Stimulated activated CD4-positive, alpha-beta T cell treated with anti-CD3 and anti-CD28 coated beads, Interleukin-12 subunit alpha, Interleukin-12 subunit beta, amount 100 ng/mL, for 48 hours (primary cell): ENCODE data around the gene STIMATE.

ENCODE experiments used
- DNase-seq, 3 donors: peaks; one replicate each; pipeline ENCODE4 v3.0.0-alpha.2; 2020; ENCODE audit warnings: low read depth in 2 of 3, low spot score in 1 of 3

Gene STIMATE

DNA sequence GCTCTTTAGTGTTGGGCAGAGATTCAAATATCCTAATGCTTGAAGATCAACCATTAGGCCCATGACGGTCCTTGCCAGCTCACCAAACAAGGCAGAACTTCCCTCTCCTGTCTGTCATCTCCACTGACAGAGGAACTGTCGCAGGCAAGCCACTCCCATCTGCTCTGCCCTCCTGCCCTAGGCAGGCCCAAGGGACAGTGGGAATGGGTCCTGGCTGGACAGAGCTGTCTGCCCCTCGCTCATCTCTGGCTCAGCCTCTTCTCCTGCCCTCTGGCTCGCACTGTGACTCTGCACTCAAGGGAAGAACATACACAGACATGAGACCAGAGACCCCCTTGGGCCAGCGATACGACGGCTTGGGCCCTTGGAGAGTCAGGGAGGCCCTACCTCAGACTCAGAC lies 54.9 kb downstream of the STIMATE start:
- DNase-seq, result no peak

DNA sequence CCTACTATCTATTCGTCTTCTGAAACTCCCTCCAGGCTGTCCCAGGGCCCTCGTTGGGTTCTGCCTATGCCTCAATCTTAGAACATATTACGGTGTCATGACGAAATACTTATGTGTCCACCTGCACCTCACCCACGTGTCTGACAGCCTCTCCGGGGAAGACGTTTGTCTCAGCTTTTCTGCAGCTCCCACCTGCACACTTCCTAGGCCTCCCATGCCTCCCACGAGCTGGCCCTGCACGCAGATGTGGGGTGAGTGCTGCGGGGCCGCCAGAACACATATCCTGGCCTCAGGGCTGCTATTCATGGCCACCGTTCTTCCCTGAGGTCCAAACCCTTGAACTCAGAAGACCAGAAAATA lies 55.4 kb downstream of the STIMATE start:
- DNase-seq, result no peak

DNA sequence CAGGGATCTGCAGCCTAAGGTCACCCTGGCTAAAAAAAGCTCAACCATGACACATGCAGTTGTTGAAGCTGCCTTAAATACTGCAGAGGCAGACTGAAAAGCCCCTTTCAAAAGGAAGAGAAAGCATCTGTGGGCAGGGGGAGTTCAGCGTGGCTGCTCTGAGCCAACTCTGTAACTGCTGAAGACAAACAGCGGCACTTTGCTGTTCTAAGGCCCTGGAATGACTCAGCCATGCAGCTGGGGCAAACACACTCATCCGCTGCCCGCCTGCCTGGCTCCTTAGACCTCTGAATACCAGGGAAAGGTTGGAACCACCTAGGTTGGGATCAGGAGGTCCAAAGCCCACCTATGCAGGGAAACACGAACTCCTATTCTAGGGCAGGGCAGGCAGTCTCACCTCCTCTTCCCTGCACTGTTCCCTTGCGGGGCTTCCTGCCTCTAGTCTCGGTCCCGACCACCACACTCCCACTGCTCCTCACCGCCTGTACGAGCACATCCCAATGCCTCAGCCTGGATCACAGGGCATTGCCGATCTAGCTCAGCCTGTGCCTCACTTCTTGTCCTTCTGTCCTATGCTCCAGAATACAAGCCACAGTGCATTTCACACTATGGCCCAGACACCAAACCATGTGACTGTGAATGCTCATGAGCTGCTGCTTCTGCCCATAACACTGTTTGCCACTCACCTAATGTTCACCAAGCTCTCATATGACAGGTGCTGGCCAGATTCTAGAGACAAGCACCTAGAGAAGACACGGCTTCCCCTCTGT lies 56.0 kb downstream of the STIMATE start:
- DNase-seq, result no peak

DNA sequence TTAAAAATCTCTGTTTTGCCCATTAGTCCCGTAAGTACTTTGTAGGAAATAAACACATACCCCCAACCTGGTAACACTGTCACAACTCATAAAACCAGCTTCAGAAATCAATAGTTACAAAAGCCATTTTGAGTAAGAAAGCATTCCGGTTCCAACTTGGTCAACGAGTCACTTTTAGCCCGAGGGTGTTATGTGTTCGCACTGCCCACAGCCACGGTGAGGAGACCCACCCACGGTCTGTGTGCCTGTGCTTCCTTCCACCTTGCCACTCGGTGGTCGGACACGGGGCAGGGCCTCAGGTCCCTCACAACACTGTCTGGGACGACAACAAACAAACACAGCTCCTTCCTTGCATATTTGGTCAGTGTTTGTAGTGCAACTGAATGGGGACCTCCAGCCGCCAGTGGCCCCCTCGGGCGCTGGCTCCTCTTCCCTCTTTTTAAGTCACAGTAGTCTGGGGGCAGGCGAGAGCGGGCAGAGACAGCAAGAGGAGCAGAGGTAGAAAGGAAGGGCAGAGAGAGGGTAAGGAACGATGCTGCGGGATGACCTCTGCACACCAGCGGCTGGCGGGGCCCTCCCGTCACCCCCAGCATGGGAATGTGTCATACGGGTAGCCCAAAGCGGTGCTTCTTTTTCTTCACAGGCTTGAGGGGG lies 57.3 kb downstream of the STIMATE start:
- DNase-seq, result no peak

DNA sequence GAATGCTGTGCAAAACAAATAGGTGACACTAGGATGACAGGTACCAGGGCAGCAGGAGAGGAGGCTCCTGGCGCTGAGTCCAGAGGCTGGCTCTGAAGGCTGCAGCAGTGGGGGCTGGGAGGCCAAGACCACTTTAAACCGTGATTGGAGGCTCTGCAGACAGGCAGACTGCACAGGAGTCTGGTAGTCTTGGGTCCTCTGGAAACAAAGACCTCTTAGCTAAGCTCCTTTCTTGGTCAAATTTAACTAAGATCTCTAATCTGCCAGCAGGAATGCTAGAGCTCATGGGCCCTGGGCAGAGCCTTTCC lies 58.1 kb downstream of the STIMATE start:
- no peak for DNase-seq

DNA sequence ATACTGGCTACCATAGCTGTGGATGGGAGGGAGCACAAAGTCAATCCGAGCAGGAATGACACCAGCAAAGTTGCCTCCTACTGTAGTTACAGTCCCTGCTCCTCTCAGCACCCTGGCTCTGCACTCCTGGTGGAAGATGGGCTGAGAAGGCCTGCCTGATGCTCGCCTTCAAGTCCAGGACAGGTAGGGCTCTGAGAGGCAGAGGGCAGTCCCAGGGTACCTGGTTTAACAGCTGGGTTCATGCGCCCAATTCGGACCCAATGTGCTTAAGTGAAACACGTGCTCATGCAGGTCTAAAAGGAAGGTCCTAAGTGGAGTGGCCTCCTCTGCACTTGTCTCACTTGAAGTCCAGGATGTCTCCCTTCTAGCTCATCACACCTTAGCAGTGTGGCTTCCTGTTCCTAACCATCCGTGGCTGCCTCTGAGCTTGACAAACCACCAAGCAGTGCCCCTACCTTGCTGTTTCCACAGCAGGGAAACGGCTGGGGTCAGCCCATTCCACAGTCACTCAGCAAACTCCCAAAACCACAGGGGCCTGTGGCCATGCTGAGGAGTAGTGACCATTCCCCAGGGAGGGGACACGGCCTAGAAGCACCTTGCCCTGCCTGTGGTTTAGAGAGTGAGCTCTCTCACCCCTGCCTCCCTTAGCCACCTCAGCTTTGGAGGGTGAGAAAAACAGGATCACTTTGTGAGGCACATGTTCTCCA lies 58.6 kb downstream of the STIMATE start:
- DNase-seq, result no peak

DNA sequence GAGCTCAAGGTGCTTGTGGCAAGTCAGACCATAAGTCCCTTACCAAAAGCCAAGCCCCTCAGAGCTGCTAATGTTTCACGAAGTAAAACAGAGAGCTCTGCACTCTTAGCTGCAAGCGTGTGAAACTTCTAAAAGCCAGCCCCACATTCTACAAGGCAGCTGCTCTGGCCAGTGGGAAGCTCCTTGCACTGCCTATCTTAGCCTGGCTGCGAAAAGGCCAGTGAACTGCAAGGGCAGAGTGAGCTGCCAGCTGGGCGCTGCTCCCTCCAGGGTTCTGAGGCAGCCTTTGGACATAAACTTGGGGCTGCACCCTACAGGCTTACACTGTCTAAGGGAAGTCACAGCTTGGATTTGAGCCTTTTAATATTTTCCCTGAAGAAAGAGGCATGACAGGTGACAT lies 60.4 kb downstream of the STIMATE start:
- DNase-seq, result no peak

DNA sequence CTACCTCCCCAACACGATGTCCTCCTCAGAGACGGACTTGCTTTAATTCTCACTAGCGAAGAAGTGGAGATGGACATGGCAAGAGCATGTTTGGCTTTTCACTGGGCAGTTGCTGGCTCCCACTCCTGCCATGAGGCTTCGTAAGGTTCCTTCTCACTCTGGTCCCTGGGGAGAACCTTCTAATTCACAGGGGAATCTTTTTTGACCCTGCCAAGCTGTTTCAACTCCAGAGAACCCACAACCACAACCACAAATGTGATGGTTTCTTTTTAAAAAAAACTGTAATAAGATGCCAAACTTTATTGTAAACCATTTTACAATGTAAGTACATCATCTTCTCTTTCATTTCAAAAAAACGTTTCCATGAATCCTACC lies 60.9 kb downstream of the STIMATE start:
- no peak for DNase-seq

DNA sequence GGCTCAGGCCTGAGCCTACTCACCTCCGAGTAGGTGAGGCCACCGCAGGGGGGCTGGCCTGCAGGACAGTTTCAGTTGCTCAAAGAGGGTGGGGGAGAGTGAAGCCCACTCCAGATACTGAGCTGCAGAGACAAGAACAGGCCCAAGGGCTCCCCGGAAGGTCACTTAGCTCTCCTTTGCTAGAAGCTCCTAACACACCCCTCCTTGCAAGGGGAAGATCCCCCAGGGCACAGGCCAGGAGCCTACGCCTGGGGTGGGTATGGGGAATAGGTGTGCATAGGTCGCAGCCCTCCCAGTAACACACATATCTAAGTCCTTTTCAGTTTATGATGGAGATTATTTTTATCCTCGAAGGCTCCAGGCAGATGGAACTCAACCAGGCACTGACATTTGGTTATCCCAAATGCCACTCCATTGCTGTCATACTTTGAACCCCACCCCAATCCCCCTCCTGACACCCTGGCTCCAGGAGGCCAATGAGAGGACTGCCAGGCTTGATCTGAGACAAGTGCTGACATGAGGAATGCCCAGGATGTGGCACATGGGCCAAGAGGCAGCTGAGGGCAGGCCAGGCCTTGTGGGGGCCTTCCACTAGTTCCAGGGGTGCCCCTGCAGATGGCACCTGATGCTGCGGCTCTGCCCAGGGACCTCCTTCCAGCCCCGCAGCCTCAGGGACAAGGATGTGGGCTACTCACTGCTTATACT lies 61.4 kb downstream of the STIMATE start:
- no peak for DNase-seq

DNA sequence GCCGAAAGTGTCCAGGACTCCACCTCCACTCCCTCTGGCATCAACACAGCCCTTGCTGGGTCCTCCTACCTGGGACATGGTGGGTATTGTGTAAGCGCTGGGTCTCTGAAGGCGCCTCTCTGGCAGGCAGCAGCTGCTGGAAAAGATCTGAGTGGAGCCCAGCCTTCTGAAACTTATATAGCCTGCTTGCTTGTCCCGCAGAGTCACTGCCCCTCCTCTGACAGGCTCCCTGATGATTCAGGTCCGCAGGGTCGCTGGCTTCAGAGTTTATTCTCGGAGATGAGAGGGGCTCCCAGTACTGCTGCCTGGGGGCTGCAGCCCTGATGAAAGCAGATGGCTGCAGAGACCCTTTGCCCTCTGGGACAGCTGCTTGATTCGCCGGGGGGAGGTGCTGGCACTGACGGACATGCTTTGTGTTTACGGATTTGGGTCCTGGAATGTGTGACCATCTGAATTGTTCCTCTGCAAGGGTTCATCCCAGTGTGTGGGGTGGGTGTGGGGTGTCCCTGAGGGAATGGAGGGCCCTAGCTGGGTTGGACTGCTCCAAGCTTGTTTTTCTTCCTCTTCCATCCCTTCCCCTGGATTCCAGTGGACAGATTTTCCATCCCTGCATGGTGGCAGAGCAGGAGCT lies 62.4 kb downstream of the STIMATE start, which contains the start of gene MUSTN1:
TSS of gene MUSTN1 (minus strand) at position 149 of the 631 bp plus-strand sequence. CDS start at position 78, 71 bp downstream.
- no peak for DNase-seq

DNA sequence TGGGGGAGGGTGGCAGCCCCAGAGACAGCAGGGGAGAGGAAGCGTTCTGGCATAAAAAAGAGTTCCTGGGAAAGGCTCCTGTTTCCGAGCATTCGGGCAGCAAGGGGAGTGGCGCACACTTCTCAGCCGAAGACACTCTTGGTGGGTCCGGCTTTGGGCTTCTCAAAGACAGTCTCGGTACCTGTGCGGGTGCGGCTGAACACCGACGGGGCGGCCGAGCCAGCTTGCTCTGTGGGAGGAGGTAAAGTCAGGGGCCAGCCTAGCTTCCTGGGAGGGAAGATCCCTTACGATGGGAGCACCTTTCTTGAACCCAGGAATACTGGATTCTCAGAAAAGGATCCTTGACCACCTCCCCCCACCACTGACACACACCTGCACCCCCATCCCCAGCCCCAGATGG lies 64.1 kb downstream of the STIMATE start:
- DNase-seq, result no peak

DNA sequence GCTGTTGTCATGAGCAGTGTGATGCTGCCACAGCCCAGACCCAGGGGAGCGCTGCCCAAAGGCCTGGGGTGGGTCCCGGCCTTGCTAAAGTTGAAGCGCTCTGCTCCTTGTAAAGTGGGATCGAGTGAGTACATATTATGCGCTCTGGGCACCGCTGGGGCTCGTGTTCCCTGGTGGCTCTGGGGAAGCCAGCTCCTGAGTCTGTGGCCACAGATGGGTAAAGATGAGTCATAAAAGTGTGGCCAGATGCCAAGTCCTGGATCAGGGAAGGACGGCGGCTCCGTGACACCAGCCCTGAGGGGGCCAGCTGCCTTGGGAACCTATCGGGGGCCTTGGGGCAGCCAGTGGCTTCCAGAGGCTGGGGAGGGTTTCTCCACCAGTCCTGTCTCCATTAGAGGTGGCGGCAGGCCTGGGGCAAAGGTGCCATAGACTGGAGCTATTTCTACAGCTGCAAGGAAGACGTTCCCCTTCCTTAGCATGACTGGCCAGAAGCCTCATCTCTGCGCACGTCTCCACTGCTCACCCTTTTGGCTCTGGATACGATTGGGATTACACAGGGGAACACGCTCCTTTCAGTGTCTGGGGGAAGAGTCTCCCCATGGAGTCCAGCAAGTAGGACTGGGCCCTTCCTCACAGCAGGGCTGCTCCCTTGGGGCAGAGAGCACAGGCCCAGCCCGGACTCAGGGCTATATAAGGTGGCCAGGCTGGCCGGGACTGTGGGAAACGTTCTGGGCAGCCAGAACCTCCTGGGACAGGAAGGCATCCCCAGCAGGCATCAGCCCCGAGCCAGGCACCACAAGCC lies 65.6 kb downstream of the STIMATE start:
- DNase-seq, result no peak

DNA sequence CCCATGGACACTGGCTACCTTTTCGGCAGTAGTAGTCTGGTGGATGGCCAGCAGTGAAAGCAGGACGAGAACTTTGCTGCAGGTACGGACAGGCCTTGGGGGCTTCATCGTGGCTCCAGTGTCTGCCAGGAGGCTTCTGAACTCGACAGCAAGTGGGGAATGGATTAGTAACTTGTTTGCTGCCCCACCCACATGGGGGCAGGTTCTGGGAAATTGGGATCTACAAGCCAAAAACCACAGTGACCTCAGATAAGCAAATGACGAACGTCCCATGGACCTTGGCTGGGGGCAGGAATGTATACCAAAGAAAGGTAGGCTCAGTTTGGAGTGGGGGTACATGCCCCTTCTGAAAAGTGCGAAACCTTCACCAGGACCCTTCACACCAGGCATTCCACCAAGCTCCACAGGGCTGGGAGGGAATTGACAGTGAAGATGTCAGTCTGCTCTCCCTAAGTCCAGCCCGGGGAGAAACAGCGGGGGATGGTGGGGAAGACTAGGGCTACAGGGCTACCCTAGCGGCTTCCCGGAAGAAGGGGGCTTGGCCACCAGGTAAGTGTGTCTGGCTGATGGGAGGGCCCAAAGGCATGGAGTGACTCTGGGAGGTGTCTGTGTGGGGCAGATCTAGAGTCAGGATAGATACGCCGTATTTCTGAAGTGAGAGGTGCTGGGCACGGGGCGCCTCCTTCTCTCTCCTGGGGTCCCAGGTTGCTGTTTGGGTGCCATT lies 66.7 kb downstream of the STIMATE start, which contains the start of gene ITIH4:
TSS of gene ITIH4 (minus strand) at position 138 of the 724 bp plus-strand sequence. CDS start at position 108, 30 bp downstream.
- no peak for DNase-seq

DNA sequence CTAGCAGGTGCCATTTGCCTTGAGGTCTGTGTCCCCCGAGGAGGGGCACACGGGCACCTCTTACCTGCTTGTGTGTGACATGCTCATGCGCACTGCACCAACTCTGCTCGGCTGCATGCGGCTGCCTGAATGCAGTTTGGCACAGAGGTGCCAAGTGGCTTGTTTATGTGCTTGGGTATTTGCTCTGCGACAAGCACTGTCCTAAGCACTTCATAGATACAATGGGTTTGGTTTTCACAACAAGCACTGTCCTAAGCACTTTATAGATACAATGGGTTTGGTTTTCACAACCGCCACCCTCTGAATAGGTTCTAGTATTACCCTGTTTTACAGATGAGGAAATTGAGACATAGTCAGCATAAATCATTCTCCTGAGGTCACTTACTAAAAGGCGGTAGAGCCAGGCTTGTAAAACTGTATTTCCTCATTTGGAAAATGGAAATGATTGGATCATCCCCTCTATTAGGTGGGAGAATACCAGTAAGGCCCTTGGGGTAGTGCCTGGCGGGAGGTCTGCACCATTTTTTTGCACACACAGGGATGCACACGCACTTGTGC lies 67.4 kb downstream of the STIMATE start:
- DNase-seq, result no peak

DNA sequence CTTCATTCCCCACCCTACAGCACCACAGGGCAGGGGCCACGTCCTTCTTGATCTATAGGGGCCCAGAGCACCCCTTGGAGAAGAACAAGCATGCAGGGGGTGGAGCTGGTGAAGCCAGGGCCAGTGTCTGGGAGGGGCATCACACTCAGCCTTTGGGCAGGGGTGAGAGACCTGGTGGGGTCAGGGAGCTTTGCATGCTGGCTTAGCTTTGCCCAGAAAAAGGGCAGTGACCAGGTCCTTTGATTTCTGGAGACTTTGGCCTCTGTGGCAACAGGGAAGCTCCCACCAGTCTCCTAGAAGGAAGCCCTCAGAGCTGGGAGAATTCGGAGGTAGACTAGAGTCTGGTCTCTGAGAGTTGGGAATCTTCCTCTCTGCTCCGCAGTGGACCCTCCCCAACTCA lies 67.9 kb downstream of the STIMATE start:
- DNase-seq, result no peak

DNA sequence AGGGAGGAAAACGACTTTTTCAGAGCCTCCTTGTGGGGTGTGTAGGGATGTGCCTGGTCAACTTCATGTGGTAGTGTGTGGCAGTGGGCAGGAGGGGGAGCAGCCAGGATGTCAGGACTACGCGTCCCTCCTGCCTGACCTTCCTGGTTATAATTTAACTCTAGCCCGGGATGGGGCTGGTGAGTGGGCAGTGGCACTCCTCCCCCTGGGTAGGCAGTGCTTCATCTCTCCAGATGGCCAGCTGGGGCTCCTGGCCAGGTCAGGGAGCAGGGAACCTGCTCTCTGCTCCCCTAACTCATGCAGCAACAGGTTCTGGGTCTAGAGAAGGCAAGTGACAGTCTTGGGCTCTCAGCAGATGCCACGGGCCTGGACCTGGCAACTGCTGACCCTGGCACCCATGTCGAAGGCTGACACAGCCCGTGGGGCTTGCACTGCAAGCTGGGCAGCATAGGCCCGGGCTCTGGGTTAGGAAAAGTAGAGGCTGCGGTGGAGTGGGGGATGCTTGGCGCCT lies 69.4 kb downstream of the STIMATE start:
- DNase-seq, result no peak

DNA sequence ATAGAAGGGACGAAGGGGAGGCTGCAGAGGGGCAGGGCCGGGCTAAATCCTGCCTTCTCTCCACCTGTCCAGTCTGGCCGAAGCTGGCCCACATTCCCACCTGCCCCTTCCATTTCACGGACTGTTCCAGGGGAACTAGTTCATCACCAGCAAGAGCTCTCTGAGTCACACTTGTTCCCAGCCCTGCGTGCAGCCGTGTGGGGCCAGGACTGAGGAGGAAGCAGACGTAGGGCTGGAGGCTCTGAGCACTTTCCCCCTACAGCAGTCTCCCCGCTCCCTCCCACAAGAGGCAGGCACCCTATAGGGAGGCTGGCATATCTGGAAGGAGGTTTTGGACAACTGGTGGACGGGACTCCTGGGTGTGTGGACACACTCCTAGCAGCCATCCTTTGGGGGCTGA lies 69.9 kb downstream of the STIMATE start:
- DNase-seq, result no peak

DNA sequence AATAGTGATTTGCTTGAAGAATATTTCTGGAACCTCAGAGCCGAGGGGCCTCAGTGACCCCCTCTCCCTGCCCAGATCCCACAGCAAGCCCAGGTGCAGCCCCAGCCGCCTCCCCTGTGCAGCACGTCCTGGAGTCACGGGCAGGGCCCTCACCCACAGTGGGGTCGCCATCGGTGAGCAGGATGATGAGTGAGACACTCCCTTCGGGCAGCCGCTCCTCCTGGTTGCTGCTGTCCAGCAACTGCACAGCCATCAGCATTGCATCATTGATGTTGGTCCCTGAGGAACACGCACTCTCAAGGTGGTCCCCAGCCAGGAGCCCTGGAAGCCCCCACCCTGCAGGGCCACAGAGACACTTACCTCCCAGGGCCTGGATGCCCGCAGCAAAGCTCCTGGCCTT lies 73.3 kb downstream of the STIMATE start:
- DNase-seq, result no peak

DNA sequence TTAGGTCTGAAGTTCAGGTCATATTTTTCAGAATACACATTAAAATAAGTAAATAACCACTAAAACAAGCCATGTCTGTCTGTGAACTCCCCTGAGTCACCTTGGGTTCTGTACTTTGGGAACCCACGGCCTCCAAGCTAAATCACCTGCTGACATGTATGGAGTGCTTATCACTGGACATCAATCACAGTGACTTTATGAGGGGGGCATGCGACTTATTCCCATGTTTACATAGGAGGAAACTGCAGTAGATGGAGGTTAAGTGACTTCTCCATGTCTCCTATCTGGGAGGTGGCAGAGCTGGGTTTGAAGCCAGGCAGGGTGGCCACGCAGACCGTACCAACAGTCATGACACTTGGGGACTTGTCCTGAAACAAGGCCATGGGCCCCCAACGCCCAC lies 75.0 kb downstream of the STIMATE start:
- no peak for DNase-seq
